AG04449 (cell line): ENCODE data around the gene ANKS1B.

Source experiments
- CTCF ChIA-PET: fragments of 350-600 bp; formaldehyde crosslinking; extraction: SDS; loops from one replicate; lab custom pipeline; 2021; ENCODE audit warnings: antibody characterized with exemption; lab: Yijun Ruan, JAX
- POLR2A ChIA-PET: fragments of 400-600, 350-600 bp; formaldehyde crosslinking; extraction: SDS; loops from one replicate; lab custom pipeline; 2020; ENCODE audit warnings: antibody characterized with exemption, inconsistent platforms; lab: Yijun Ruan, JAX
- DNase-seq: peaks from one replicate; pipeline ENCODE4 v3.0.0-alpha.2; 2010; ENCODE audit warnings: low read depth, low spot score
- H3K4me3 ChIP-seq: 2 replicates; pipeline ENCODE4 v1.5.1; 2011; ENCODE audit warnings: low read depth, mild to moderate bottlenecking, control low read depth, low read length
- CTCF ChIP-seq: IDR thresholded peaks from one replicate; pipeline ENCODE4 v1.5.1; 2011; ENCODE audit warnings: mild to moderate bottlenecking, moderate library complexity, low read length, control low read depth, inconsistent platforms; ENCODE audit not compliant: insufficient read depth; ENCODE audit errors: missing control alignments

Gene ANKS1B

GRCh38 chr12:99620159-99620479 lies 364.6 kb downstream of the ANKS1B start:
- no peak for DNase-seq
- H3K4me3 ChIP-seq = no peak overlapping the region
- ChIA-PET CTCF (interaction anchor here (1.0 to 2.5 kb wide), 7 partner anchors 10 to 577 kb away, joined by 3 to 16 read pairs (median 8); no protein-coding TSS in a partner anchor), POLR2A (no interaction called here)
- no peak for TF ChIP-seq CTCF

DNA sequence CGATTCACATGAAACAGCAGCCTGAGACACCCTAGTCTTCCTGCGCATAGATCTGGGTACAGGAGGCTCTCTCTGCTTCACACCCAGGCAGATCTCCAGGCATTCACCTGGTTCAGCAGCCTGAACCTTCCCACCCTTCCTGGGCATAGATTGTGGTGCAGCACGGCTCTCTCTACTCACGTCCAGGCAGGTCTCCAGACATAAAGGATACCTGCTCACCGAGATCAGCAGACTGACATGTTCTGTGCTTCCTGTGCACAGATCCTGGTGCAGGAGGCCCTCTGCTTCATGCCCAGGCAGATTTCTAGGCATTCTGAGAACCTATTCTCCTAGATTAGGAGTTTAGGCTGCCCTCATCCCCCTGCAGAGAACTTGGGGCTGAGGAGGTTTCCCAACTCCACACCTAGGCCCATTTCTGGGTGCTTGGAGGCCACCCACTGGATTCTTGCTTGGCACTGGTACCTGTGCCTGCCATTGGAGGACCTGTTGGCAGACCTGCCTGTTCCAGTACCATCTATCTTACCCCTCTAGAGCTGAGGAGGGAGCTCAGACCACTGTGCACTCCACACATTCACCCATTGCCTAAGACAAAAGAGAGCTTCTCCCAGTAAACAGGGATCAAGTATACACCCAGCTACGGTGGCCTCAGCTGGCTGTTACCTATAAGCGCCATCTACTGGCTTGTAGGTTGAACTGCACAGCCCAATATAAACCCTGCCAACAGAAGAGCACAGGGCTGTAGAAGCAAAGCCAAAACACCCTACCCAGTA lies 365.2 kb downstream of the ANKS1B start:
- TF ChIP-seq CTCF = peak; percentile 58
- POLR2A ChIA-PET = no interaction called here
- CTCF ChIA-PET = interaction anchor here (1.0 to 2.5 kb wide), 7 partner anchors 11 to 577 kb away, joined by 3 to 16 read pairs (median 8); no protein-coding TSS in a partner anchor
- no peak for DNase-seq
- H3K4me3 ChIP-seq = no peak overlapping the region

- H3K4me3 ChIP-seq = no peak overlapping the region
- POLR2A ChIA-PET = no interaction called here
- no peak for DNase-seq
- no peak for TF ChIP-seq CTCF
- CTCF ChIA-PET = interaction anchor here (0.6 to 1.3 kb wide), 2 partner anchors 232 to 576 kb away, joined by 3 to 4 read pairs; no protein-coding TSS in a partner anchor
Measured at GRCh38 chr12:99618657-99619056, 366.1 kb downstream of the ANKS1B start.

GRCh38 chr12:99611599-99611998 lies 373.1 kb downstream of the ANKS1B start:
- H3K4me3 ChIP-seq = no peak overlapping the region
- POLR2A ChIA-PET = no interaction called here
- CTCF ChIA-PET = interaction anchor here (0.5 to 2.0 kb wide), 2 partner anchors 47 to 224 kb away, joined by 3 to 5 read pairs; no protein-coding TSS in a partner anchor
- no peak for DNase-seq
- no peak for TF ChIP-seq CTCF

GRCh38 chr12:99611117-99611516 lies 373.6 kb downstream of the ANKS1B start:
- H3K4me3 ChIP-seq = no peak overlapping the region
- DNase-seq = no peak
- ChIA-PET POLR2A (no interaction called here), CTCF (interaction anchor here (0.5 to 2.0 kb wide), 3 partner anchors 48 to 224 kb away, joined by 3 to 5 read pairs (median 3); no protein-coding TSS in a partner anchor)
- TF ChIP-seq CTCF = no peak

DNA sequence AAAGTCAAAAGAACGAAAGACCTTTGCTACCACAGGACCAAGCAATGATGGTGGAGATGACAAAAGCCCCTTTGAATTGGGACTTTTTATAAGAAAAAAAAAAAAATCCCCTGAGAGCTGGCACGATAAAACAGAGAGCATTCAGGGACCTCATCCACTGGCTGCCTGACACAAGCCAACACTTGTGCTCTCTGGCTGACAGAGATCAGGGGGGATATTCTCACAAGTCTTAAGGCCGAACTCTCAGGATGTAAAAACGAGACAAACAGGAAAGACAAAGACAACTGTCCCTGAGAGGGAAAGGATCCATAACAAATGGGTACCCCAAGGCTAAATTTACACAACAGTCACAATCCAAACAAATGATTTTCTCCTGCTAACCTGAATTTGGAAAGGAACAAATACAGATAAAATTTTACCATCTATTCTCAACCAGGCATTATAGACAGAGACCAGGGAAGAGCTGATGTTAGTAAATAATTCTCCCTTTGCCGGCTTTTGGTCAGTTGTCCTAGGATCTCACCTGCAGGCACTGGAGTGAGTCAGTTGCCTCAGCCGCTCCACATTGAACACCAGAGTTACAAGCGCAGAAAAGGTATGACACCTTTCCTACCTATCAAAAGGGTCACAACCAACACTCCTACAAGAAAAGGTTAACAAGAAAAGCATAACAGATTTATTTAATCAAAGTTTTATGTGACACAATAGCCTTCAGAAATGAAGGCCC lies 375.1 kb downstream of the ANKS1B start:
- TF ChIP-seq CTCF = no peak
- ChIA-PET POLR2A (no interaction called here), CTCF (no interaction called here)
- H3K4me3 ChIP-seq = no peak overlapping the region
- DNase-seq = no peak
